GM20431 (cell line): ENCODE results near the gene ERC1.

Experiments
- in situ Hi-C: fragments of 300-500 bp; cut with MseI, MboI; formaldehyde crosslinking; loops from one replicate; pipeline ENCODE4 v1.15.0; 2020; ENCODE audit warnings: low sequenced_read_pairs; ENCODE audit not compliant: unreplicated experiment

Gene ERC1

GRCh38 chr12:1533602-1534304, 542.7 kb downstream of the ERC1 start:
- in situ Hi-C loops = no loop called here

- in situ Hi-C loops = no loop called here
Measured at GRCh38 chr12:1534748-1535147, 543.7 kb downstream of the ERC1 start.

- in situ Hi-C loops = no loop called here
Measured at GRCh38 chr12:1536817-1537216, 545.8 kb downstream of the ERC1 start.

- in situ Hi-C loops = no loop called here
Measured at GRCh38 chr12:1539135-1539534, 548.1 kb downstream of the ERC1 start.

GRCh38 chr12:1540690-1541089, 549.7 kb downstream of the ERC1 start:
- in situ Hi-C loops = no loop called here

- in situ Hi-C loops = no loop called here
Measured at GRCh38 chr12:1542599-1542998, 551.6 kb downstream of the ERC1 start.

- in situ Hi-C loops = no loop called here
Measured at GRCh38 chr12:1544996-1545700, 554.1 kb downstream of the ERC1 start.
